GM12878 (cell line): ENCODE results near the gene TBX10. TPM values are rescaled to one million over a fixed set of nuclear protein-coding genes. Genes with fewer than 3 reads are reported as not detected.

Experiments
- ATAC-seq: fragments of 200-7000 bp; cut with Tn5 transposase; 3 replicates; pipeline ENCODE4 v1.9.1; 2020; ENCODE audit warnings: mild to moderate bottlenecking, moderate library complexity
- BruUV-seq: library from RNA; stranded (reverse); fragments of 400-500 nt; replicated peaks from 2 replicates; lab custom pipeline; 2021; lab: Mats Ljungman, UMichigan
- CTCF ChIA-PET: fragments of 300-600 bp; sonication (Branson Sonifier 250); formaldehyde crosslinking; extraction: SDS; loops from one replicate; lab custom pipeline; 2021; ENCODE audit warnings: inconsistent platforms; lab: Yijun Ruan, JAX
- POLR2A ChIA-PET: fragments of 350-600 bp; formaldehyde crosslinking; extraction: SDS; loops from one replicate; lab custom pipeline; 2021; ENCODE audit warnings: inconsistent platforms; lab: Charles Lee
- RAD21 ChIA-PET: fragments of 300-600 bp; sonication (Branson Sonifier 250); formaldehyde crosslinking; loops from one replicate; lab custom pipeline; 2023; ENCODE audit warnings: antibody characterized with exemption; ENCODE audit not compliant: unreplicated experiment; lab: Charles Lee
- SMC1A ChIA-PET: fragments of 300-600 bp; sonication (Branson Sonifier 250); formaldehyde crosslinking; loops from one replicate; lab custom pipeline; 2023; ENCODE audit not compliant: unreplicated experiment, uncharacterized antibody; lab: Charles Lee
- DNase-seq: peaks from one replicate; pipeline ENCODE4 v3.0.0-alpha.2; 2011; ENCODE audit warnings: low read depth, low spot score
- FAIRE-seq: peaks from 3 replicates; lab custom pipeline; 2011; peaks lifted over from hg19 to GRCh38; lab: Jason Lieb, UNC
- H2AFZ ChIP-seq: 2 replicates; pipeline ENCODE4 v1.6.0; 2011; ENCODE audit warnings: low read depth, low read length, control low read depth; ENCODE audit not compliant: control insufficient read depth
- H3K27ac ChIP-seq: 2 replicates; pipeline ENCODE4 v1.5.1; 2011; ENCODE audit warnings: control low read depth; ENCODE audit not compliant: control insufficient read depth, insufficient read depth
- H3K27me3 ChIP-seq, 2 experiments: replicated peaks in 1 of 2; 2 replicates each; pipeline versions ENCODE4 v1.6.0 to v1.6.1; 2011; ENCODE audit warnings: low read length in 1 of 2; ENCODE audit not compliant: control insufficient read depth in 2 of 2, insufficient read depth in 2 of 2
- H3K36me3 ChIP-seq, 2 experiments: 2 replicates each; pipeline ENCODE4 v1.5.1; 2011; ENCODE audit warnings: low read length in 1 of 2; ENCODE audit not compliant: control insufficient read depth in 2 of 2, insufficient read depth in 2 of 2
- H3K4me1 ChIP-seq: 2 replicates; pipeline ENCODE4 v1.6.1; 2011; ENCODE audit warnings: mild to moderate bottlenecking, low read length, moderate library complexity, mixed read lengths; ENCODE audit not compliant: control insufficient read depth, insufficient read depth
- H3K4me2 ChIP-seq: 2 replicates; pipeline ENCODE4 v1.6.0; 2011; ENCODE audit warnings: control low read depth; ENCODE audit not compliant: control insufficient read depth, insufficient read depth
- H3K4me3 ChIP-seq: fragments of 200-600 bp; sonication (generic); 2 replicates; pipeline ENCODE4 v1.5.1; 2016
- H3K79me2 ChIP-seq: 2 replicates; pipeline ENCODE4 v1.6.0; 2011; ENCODE audit warnings: low read length; ENCODE audit not compliant: control insufficient read depth, insufficient read depth
- H3K9ac ChIP-seq: 2 replicates; pipeline ENCODE4 v1.8.0; 2011; ENCODE audit warnings: low read length, control low read depth, mixed read lengths; ENCODE audit not compliant: control insufficient read depth, insufficient read depth
- H3K9me3 ChIP-seq: replicated peaks from 3 replicates; pipeline ENCODE4 v1.5.1; 2011; ENCODE audit warnings: mild to moderate bottlenecking, low read length; ENCODE audit not compliant: control insufficient read depth, insufficient read depth
- H4K20me1 ChIP-seq: 2 replicates; pipeline ENCODE4 v1.6.0; 2011; ENCODE audit not compliant: control insufficient read depth, insufficient read depth
- IKZF2 ChIP-seq, 2 experiments: fragments of 450-650 bp; IDR thresholded peaks; 2 replicates each; pipeline ENCODE4 v1.6.1; 2017; ENCODE audit warnings: mild to moderate bottlenecking in 2 of 2, moderate library complexity in 2 of 2
- RBBP5 ChIP-seq: fragments of 200-600 bp; sonication (generic); conservative IDR thresholded peaks from 2 replicates; pipeline ENCODE4 v1.6.1; 2016
- YBX1 ChIP-seq: fragments of 450-650 bp; IDR thresholded peaks from 2 replicates; pipeline ENCODE4 v1.6.1; 2016; ENCODE audit warnings: antibody characterized with exemption
- ZNF687 ChIP-seq: fragments of 450-650 bp; IDR thresholded peaks from 2 replicates; pipeline ENCODE4 v1.6.1; 2017; ENCODE audit warnings: mild to moderate bottlenecking, moderate library complexity
- WGBS: methylation state at CpG from one replicate; pipeline ENCODE4 v1.1.6; 2016; ENCODE audit warnings: low lambda C conversion rate; ENCODE audit not compliant: insufficient replicate concordance, insufficient coverage; ENCODE audit errors: missing lambda C conversion rate; 5-methylcytosine and 5-hydroxymethylcytosine counted together
- in situ Hi-C: fragments of 300-500 bp; cut with MboI; formaldehyde crosslinking; loops from 9 replicates; pipeline ENCODE4 v1.14.3; 2018; ENCODE audit warnings: mixed read lengths
- intact Hi-C: fragments of 100-400 bp; cut with micrococcal nuclease; formaldehyde crosslinking; loops from one replicate; pipeline ENCODE4 v1.14.2; 2022; ENCODE audit not compliant: unreplicated experiment
- polyA plus RNA-seq, 11 experiments: library from polyadenylated mRNA; depleted of rRNA in 4 of 11; unstranded in 6 of 11; stranded (reverse) in 5 of 11; fragments of >200 nt; fragmentation: Nextera tagmentation in 4 of 11; fragmentation: Illumina TruSeq in 1 of 11; extraction: Ambion mirVana in 4 of 11; extraction: Trizol in 1 of 11; gene quantifications; 1 replicate in 1 of 11; 2 replicates in 10 of 11; pipeline versions ENCODE4 v1.2.1 to v1.2.3, GENCODE V29; 2011 to 2016; ENCODE audit warnings: inconsistent platforms in 2 of 11, missing spikeins in 2 of 11, low read depth in 1 of 11
- total RNA-seq, 4 experiments: library from RNA; depleted of rRNA in 3 of 4; stranded (reverse); fragments of >200 nt in 3 of 4; fragmentation: Illumina TruSeq in 1 of 4; extraction: Trizol in 1 of 4; gene quantifications; 2 replicates each; pipeline versions ENCODE4 v1.2.1 to v1.2.3, GENCODE V29; 2013 to 2021

The TBX10 gene
- total and polyA plus RNA-seq, 10 of the 15 experiments (the other 5 are each of a cell fraction or from before 2014, with no cell fraction given): 0.10 to 0.44 (median 0.20) TPM; not detected in 4

DNA sequence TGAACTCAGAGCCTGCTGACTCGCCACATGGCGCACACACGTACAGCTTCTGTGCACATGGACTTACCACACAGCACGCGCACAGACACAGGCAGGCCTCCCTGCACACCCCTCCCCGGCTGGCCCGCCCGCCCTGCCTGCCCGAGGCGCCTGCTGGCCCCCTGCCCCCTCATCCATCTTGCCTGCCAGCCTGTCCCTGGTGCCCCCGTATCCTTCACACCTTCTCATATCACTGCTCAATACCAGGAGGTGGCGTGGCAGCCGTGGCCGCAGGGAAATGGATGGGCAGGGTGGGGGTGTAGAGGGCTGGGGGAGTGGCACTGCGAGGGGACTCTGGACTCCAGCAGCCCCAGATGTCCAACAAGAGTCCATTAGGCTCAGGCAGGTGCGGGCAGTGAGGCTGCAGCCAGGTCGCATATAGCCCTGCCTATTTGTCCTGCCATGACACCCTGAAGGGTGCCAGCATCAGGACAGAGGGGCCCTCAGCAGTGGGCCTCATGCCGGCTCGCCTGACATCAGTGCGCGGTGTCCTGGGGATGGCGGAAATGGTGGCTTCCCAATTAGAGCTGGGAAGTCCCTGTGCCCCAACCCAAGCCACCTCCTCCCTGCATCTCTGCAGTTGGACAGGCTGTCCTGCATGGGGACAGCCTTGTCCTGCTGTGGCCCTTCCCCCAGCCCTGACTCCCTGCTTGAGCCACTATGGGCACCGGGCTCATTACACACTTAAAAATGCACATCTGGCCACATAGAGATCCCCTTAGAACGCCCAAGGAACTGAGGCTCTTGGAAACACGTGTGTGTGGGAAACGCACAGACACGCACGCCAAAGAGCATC lies 2.0 kb upstream of the TBX10 start:
- 74% methylated on average over 27 of the region's 28 CpGs for WGBS
- ChIA-PET CTCF (interaction anchor here (0.7 to 4.6 kb wide), 2 partner anchors 18 to 632 kb away, joined by 3 to 26 read pairs; no protein-coding TSS in a partner anchor), POLR2A (interaction anchor here (0.6 kb wide), 1 partner anchor 83 kb away, joined by 4 read pairs; no protein-coding TSS in a partner anchor), RAD21 (interaction anchor here (1.0 kb wide), 1 partner anchor 18 kb away, joined by 3 read pairs; no protein-coding TSS in a partner anchor), SMC1A (interaction anchor here (1.0 kb wide), 1 partner anchor 15 kb away, joined by 3 read pairs; no protein-coding TSS in a partner anchor)
- BruUV-seq: no TSS peak
- Histone ChIP-seq H3K9me3 (peaks cover 3% of the 10 kb centered on the region; the same call in 2 of the 3 replicates), H3K9ac (no peak overlapping the region), H3K36me3 (no peaks in the 10 kb centered on the region), H3K4me3 (no peak overlapping the region), H3K27ac (no peak overlapping the region), H3K4me2 (no peak overlapping the region), H3K79me2 (no peaks in the 10 kb centered on the region), H3K4me1 (peaks cover 27% of the 10 kb centered on the region), H4K20me1 (no peaks in the 10 kb centered on the region), H2AFZ (no peak overlapping the region), H3K27me3 (no peaks in the 10 kb centered on the region; a peak in 1 of 4 replicates)
- no peak for DNase-seq
- in situ Hi-C loops (no loop called here), intact Hi-C loops (no loop called here)
- TF ChIP-seq YBX1: no peak
- TF ChIP-seq ZNF687: no peak
- no peak for TF ChIP-seq RBBP5
- no peak for TF ChIP-seq IKZF2 (IDR thresholded peaks at IDR 0.05)
- FAIRE-seq: no peak
- no peak for ATAC-seq
